ENCODE measurements around the gene NUBPL. TPM values are rescaled to one million over a fixed set of nuclear protein-coding genes. Genes with fewer than 3 reads are reported as not detected.
"Not testable (repeated sequence)": the region's sequence is repeated elsewhere in the genome, so short reads cannot be mapped to it uniquely, and the experiment has no call there.

Gene NUBPL
- total RNA-seq, 3 donors from 2014 or later = 12.0 to 14.2 (median 12.1) TPM

DNA sequence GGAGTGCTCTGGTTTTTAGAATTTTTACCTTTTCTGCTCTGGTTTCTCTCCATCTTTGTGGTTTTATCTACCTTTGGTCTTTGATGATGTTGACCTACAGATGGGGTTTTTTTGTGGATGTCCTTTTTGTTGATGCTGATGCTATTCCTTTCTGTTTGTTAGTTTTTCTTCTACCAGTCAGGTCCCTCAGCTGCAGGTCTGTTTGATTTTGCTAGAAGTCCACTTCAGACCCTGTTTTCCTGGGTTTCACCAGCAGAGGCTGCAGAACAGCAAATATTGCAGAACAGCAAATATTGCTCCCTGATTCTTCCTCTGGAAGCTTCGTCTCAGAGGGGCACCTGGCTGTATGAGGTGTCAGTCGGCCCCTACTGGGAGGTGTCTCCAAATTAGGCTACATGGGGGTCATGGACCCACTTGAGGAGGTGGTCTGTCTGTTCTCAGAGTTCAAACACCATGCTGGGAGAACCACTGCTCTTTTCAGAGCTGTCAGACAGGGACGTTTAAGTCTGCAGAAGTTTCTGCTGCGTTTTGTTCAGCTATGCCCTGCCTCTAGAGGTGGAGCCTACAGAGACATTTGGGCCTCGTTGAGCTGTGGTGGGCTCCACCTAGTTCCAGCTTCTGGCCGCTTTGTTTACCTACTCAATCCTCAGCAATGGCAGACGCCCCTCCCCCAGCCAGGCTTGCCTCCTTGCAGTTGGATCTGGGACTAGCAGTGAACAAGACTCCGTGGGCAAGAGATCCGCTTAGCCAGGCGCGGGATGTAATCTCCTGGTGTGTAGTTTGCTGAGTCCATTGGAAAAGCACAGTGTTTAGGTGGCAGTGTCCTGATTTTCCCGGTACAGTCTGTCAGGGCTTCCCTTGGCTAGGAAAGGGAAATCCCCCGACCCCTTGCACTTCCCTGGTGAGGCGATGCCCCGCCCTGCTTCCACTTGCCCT is 250.8 kb downstream of the NUBPL start:
- peaks cover 44% of the 10 kb centered on the region for H3K9me3 Mint-ChIP-seq
- not testable (repeated sequence) for H3K27me3 Mint-ChIP-seq (ENCODE audit: low read depth); H3K4me1 Mint-ChIP-seq (ENCODE audit: low read depth); DNase-seq; ATAC-seq; H3K4me3 Mint-ChIP-seq
- peaks cover 63% of the 10 kb centered on the region for H3K36me3 Mint-ChIP-seq (ENCODE audit: insufficient read depth)

DNA sequence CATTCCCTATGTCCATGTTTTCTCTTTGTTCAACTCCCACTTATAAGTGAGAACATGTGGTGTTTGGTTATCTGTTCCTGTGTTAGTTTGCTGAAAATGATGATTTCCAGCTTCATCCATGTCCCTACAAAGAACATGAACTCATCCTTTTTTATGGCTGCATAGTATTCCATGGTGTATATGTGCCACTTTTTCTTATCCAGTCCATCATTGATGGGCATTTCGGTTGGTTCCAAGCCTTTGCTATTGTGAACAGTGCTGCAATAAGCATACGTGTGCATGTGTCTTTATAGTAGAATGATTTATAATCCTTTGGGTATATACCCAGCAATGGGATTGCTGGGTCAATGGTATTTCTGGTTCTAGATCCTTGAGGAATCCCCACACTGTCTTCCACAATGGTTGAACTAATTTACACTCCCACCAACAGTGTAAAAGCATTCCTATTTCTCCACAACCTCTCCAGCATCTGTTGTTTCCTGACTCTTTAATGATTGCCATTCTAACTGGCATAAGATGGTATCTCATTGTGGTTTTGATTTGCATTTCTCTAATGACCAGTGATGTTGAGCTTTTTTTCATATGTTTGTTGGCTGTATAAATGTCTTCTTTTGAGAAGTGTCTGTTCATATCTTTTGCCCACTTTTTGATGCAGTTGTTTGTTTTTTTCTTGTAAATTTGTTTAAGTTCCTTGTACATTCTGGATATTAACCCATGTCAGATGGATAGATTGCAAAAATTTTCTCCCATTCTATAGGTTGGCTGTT is 252.7 kb downstream of the NUBPL start:
- ATAC-seq; H3K4me3 Mint-ChIP-seq; H3K4me1 Mint-ChIP-seq (ENCODE audit: low read depth); H3K27me3 Mint-ChIP-seq (ENCODE audit: low read depth); DNase-seq: not testable (repeated sequence)
- Mint-ChIP-seq H3K9me3 (peaks cover 42% of the 10 kb centered on the region), H3K36me3 (ENCODE audit: insufficient read depth) (peaks cover 61% of the 10 kb centered on the region)

DNA sequence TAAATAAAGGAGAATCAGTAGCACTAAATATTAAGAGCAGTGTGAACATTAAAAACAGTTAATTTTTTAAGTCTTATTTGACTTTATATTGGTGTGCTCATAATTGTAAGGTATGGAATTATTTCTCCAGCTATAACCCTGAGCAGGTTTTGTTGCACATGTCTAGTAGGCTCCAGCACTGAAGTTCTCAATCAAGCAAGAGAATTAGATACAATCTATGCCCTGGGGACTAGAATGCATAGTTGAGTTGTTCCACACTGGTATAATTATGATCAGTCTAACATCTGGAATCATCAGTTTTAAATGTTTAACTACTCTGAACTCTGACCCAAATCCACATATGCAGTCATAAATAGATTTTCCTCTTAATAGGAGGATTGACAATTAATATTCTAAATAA is 258.1 kb downstream of the NUBPL start:
- Mint-ChIP-seq H3K4me3 (no peak overlapping the region), H3K4me1 (ENCODE audit: low read depth) (no peaks in the 10 kb centered on the region), H3K27me3 (ENCODE audit: low read depth) (no peaks in the 10 kb centered on the region), H3K9me3 (peaks cover 16% of the 10 kb centered on the region), H3K36me3 (ENCODE audit: insufficient read depth) (peaks cover 27% of the 10 kb centered on the region)
- ATAC-seq (no peak), DNase-seq (no peak)

DNA sequence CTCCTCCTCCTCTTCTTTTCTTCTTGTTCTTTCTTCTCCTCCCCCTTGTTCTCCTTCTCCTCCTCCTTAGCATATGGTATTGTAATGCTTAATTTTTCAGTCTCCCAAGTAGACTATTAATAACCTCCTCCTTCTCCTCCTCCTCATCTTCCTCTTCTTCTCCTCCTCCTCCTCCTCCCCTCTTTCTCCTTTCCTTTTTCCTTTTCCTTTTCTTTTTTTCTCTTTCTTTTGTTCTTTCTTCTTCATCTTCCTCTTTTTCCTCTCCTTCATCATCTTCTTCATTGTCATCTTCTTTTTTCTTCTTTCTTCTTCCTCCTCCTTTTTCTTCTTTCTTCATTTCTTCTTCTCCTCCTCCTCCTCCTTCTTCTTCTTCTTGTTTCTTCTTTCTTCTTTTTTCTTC is 264.3 kb downstream of the NUBPL start:
- peaks cover 32% of the 10 kb centered on the region for H3K36me3 Mint-ChIP-seq (ENCODE audit: insufficient read depth)
- no peak overlapping the region for H3K4me3 Mint-ChIP-seq
- no peaks in the 10 kb centered on the region for H3K9me3 Mint-ChIP-seq
- no peaks in the 10 kb centered on the region for H3K4me1 Mint-ChIP-seq (ENCODE audit: low read depth)
- no peak for DNase-seq
- no peaks in the 10 kb centered on the region for H3K27me3 Mint-ChIP-seq (ENCODE audit: low read depth)
- ATAC-seq = no peak

DNA sequence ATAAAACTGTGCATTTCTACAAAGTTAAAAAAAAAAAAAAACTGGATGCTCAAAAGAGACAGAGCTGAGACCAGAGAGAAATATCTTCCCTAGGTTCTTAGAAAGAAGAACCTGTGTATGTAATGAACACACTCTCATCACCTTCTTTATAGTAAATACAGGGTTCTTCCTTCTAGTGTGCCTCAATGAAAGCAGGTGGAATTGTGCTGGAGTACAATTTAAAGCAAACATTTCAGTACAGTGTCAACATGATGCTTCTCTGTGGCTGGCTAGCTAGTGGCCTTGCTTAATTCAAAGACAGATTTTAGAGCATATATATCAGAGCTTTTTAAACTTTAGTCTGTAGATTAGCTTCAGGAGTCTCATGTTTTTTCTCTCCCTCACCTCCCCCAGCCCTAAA is 266.1 kb downstream of the NUBPL start:
- Mint-ChIP-seq H3K4me1 (ENCODE audit: low read depth) (no peaks in the 10 kb centered on the region), H3K4me3 (no peak overlapping the region), H3K9me3 (no peaks in the 10 kb centered on the region), H3K36me3 (ENCODE audit: insufficient read depth) (peaks cover 29% of the 10 kb centered on the region), H3K27me3 (ENCODE audit: low read depth) (no peaks in the 10 kb centered on the region)
- no peak for ATAC-seq
- no peak for DNase-seq

DNA sequence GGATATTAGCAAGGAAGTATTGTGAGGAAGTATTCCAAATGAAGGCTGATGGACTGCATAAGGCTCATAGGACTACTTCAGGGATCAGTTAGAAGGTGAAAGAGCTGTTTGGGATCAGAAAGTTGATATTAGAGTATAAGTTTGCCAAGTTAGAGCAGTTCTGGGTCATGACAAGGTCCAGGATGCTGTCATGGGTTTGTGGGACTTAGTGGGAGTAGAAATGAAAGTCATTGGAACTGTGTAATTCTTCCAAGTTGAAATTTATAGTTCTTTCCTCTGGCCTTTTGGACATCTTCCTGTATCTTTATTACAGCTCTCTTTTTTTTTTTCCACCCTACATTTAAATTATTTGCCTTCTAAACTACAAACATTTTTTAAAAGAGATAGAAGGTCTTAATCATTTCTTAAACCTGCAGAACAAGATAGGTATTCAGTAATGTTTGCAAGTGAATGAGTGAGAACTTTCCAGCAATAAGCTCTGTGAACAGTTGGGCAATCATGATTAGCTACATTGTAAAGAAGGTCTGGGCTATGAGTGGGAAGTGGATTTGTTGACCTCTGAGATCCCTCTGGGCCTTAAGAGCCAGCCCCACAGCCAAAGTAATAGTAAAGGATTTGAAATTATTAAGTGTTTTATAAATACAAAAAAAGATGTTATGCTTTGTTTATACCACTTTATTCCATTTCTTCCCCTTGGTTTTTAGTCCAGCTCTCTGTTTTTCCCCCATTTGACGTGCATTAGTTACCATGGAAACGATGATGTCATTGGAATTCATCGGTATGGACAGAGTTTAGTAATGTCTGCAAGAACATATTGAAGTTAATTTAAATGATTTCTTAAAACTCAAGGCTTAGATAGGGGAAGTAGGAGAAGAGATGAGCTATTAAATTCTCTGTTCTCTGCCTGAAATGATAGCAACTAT is 268.0 kb downstream of the NUBPL start:
- Mint-ChIP-seq H3K4me3 (no peak overlapping the region), H3K36me3 (ENCODE audit: insufficient read depth) (peaks cover 32% of the 10 kb centered on the region), H3K27me3 (ENCODE audit: low read depth) (no peaks in the 10 kb centered on the region), H3K9me3 (no peaks in the 10 kb centered on the region), H3K4me1 (ENCODE audit: low read depth) (no peaks in the 10 kb centered on the region)
- ATAC-seq = no peak
- no peak for DNase-seq

DNA sequence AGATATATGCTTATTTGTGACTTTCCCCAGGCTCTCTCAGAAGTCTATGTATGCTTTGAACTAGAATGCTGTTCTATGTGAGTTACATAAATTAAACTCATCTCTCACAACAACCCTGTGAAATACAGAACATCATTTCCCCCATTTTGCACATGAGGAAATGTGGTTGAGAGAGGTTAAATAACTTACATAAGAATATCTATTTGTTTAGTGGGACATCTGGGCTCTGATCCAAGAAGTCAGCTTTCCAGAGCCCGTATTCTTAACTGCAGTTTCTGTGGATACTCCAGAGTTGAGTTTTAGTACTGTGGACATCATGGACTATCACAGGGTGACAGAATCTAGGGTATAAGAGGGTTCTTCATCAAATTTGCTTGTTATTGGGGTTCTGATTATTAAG is 273.4 kb downstream of the NUBPL start:
- Mint-ChIP-seq H3K4me1 (ENCODE audit: low read depth) (no peaks in the 10 kb centered on the region), H3K9me3 (peaks cover 4% of the 10 kb centered on the region), H3K36me3 (ENCODE audit: insufficient read depth) (peaks cover 20% of the 10 kb centered on the region), H3K4me3 (no peak overlapping the region), H3K27me3 (ENCODE audit: low read depth) (no peaks in the 10 kb centered on the region)
- ATAC-seq = no peak
- no peak for DNase-seq

DNA sequence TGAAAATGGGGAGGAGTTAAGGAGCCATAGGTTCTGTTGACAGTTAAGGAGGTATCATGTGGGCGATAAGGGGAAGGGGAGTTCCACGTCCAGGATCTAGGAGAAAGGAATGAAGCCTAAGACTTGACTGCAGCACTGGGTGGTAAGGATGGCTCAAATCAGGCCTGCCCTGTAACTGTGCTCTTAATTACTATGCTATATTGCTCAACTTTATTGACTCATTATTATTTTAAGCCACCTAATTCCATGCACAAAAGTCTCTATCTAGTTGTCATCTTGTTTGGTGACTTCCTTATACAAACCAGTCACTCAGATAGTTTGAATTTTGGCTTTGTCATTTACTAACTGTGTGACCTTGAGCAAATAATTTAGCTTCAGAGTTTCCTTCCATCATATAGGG is 273.8 kb downstream of the NUBPL start:
- Mint-ChIP-seq H3K27me3 (ENCODE audit: low read depth) (no peaks in the 10 kb centered on the region), H3K36me3 (ENCODE audit: insufficient read depth) (peaks cover 24% of the 10 kb centered on the region), H3K4me3 (no peak overlapping the region), H3K4me1 (ENCODE audit: low read depth) (no peaks in the 10 kb centered on the region), H3K9me3 (peaks cover 5% of the 10 kb centered on the region)
- DNase-seq (no peak), ATAC-seq (no peak)

DNA sequence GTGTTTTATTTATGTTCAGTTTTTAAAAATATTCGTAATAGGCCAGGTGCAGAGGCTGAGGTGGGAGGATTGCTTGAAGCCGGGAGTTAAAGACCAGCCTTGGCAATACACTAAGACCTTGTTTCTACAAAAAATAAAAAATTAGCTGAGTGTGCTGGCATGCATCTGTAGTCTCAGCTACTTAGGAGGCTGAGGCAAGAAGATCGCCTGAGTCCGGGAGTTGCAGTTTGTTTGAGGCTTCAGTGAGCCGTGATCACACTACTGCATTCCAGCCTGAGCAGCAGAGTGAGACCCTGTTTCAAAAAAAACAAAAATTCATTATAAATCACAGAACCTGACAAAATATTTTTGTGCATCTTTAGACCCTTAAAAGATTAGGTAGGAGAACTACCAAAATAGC is 275.8 kb downstream of the NUBPL start:
- Mint-ChIP-seq H3K27me3 (ENCODE audit: low read depth) (no peaks in the 10 kb centered on the region), H3K36me3 (ENCODE audit: insufficient read depth) (peaks cover 23% of the 10 kb centered on the region), H3K4me1 (ENCODE audit: low read depth) (no peaks in the 10 kb centered on the region), H3K4me3 (no peak overlapping the region), H3K9me3 (peaks cover 5% of the 10 kb centered on the region)
- no peak for DNase-seq
- no peak for ATAC-seq

DNA sequence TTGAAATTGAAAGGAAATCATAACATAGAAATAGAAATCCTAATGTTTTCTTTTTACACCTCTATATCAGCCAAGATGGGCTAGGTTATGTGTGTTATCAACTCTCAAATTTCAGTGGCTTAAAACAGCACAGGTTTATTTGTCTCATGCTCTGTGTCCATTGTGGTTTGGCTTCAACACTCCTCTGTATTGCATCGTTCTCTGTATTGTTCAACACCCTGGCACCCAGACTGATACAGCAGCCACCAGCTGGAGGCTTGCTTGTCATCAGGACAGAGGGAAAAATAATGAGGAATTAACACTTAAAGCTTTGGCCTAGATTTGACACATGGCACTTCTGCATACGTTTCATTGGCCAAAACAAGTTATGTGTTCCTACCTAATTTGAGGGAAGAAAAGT is 281.7 kb downstream of the NUBPL start:
- Mint-ChIP-seq H3K36me3 (ENCODE audit: insufficient read depth) (peaks cover 21% of the 10 kb centered on the region), H3K4me1 (ENCODE audit: low read depth) (no peaks in the 10 kb centered on the region), H3K4me3 (no peak overlapping the region), H3K9me3 (peaks cover 5% of the 10 kb centered on the region), H3K27me3 (ENCODE audit: low read depth) (no peaks in the 10 kb centered on the region)
- ATAC-seq (no peak), DNase-seq (no peak)

DNA sequence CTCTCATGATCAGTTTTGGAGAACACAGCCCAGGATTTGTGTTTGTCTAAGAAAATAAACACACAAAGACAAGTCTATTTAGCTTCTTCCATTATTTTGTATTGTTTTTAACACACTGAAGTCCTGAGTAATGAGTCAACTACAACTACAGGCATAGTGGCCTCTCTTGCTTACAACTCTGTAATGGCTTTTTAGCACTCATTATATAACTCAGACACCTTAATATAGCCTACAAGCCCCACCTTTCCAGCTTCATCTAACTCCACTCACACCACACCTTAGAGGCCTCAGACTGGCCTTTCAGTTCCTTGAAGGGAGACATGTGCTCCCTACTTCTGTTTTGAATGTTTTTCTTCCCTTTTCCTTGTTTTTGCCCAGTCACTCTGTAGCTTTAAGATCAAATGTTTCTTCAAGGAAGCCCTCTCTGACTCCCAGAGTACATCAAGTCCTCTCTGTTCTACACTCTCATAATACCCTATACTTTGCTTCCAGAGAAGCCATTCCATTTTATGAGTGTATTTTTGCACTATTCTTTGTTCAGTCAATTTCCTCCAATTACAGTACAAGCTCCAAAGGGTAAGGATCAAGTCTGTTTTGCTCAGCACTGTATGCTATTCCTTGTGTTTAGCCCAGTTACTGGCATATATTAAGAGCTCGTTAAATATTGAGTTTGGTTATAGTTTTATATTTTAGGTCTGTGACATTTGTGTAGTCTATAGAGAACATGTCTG is 282.3 kb downstream of the NUBPL start:
- H3K27me3 Mint-ChIP-seq (ENCODE audit: low read depth) = no peaks in the 10 kb centered on the region
- peaks cover 22% of the 10 kb centered on the region for H3K36me3 Mint-ChIP-seq (ENCODE audit: insufficient read depth)
- no peak for ATAC-seq
- no peak overlapping the region for H3K4me3 Mint-ChIP-seq
- H3K4me1 Mint-ChIP-seq (ENCODE audit: low read depth) = no peaks in the 10 kb centered on the region
- peaks cover 5% of the 10 kb centered on the region for H3K9me3 Mint-ChIP-seq
- no peak for DNase-seq

DNA sequence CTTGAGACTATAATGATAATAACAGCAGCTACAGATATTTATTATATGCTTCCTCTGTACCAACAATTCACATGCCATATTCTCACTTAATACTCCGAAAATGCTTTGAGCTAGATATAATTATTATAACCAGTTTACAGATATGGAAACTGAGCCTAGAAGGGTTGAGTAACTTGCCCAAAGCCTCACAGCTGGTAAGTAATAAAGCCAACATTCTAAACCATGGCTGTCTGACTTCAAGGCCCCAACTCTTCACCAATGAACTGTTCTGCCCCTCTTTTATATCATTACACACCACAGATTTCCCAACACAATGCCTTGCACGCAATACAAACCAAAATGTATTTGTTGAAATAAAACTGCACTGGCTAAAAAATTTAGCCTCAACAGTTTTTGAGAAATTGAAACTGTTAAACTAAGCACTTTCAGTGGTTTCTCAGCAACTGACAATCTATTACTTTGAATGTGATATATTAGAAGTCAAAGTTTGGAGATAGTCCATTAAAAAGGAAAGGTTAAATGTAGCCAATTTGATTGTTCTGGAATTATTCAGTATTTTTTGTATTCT is 293.4 kb downstream of the NUBPL start:
- DNase-seq (no peak), ATAC-seq (no peak)
- Mint-ChIP-seq H3K27me3 (ENCODE audit: low read depth) (no peaks in the 10 kb centered on the region), H3K36me3 (ENCODE audit: insufficient read depth) (peaks cover 61% of the 10 kb centered on the region), H3K4me3 (no peak overlapping the region), H3K4me1 (ENCODE audit: low read depth) (no peaks in the 10 kb centered on the region), H3K9me3 (peaks cover 15% of the 10 kb centered on the region)

DNA sequence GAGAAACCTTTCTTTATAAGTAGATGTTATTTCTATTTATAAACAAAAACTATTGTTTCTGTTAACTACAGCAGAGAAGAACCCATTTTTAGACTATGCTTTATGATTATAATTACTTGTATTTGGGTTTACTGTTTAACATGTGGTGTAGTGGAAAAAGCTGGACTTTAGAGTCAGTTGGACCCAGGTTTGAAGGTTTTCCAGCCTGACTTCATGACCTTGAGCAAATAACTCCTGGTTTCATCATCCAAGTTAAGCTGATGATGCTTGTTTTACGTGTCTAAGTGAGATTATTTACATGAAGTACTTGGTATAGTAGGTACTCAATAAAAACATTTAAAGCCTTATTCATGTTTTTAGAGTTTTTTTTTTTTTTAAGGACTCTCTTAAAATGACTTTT is 294.1 kb downstream of the NUBPL start:
- Mint-ChIP-seq H3K9me3 (peaks cover 15% of the 10 kb centered on the region), H3K27me3 (ENCODE audit: low read depth) (no peaks in the 10 kb centered on the region), H3K4me3 (no peak overlapping the region), H3K4me1 (ENCODE audit: low read depth) (no peaks in the 10 kb centered on the region), H3K36me3 (ENCODE audit: insufficient read depth) (peaks cover 60% of the 10 kb centered on the region)
- ATAC-seq (no peak), DNase-seq (no peak)
